ENCODE data around the gene FAT3.

Gene FAT3

GRCh38 chr11:92227959-92228935, 3.6 kb downstream of the FAT3 start:
- no peak for FAIRE-seq

- no peak for FAIRE-seq
Measured at GRCh38 chr11:92236856-92237255, 12.2 kb downstream of the FAT3 start.

- FAIRE-seq = no peak
Measured at GRCh38 chr11:92240916-92241315, 16.3 kb downstream of the FAT3 start.

- no peak for FAIRE-seq
Measured at GRCh38 chr11:92245700-92246271, 21.2 kb downstream of the FAT3 start.

GRCh38 chr11:92246630-92247029, 22.0 kb downstream of the FAT3 start:
- no peak for FAIRE-seq

- no peak for FAIRE-seq
Measured at GRCh38 chr11:92249156-92249753, 24.6 kb downstream of the FAT3 start.

- FAIRE-seq = no peak
Measured at GRCh38 chr11:92251980-92252379, 27.4 kb downstream of the FAT3 start.

GRCh38 chr11:92253421-92253820, 28.8 kb downstream of the FAT3 start:
- no peak for FAIRE-seq

GRCh38 chr11:92253945-92254344, 29.3 kb downstream of the FAT3 start:
- FAIRE-seq = no peak

- no peak for FAIRE-seq
Measured at GRCh38 chr11:92257536-92257935, 32.9 kb downstream of the FAT3 start.

GRCh38 chr11:92259861-92260260, 35.2 kb downstream of the FAT3 start:
- no peak for FAIRE-seq

- no peak for FAIRE-seq
Measured at GRCh38 chr11:92264350-92264749, 39.7 kb downstream of the FAT3 start.

GRCh38 chr11:92266806-92267205, 42.2 kb downstream of the FAT3 start:
- no peak for FAIRE-seq

GRCh38 chr11:92267278-92267677, 42.7 kb downstream of the FAT3 start:
- no peak for FAIRE-seq

GRCh38 chr11:92267968-92268367, 43.4 kb downstream of the FAT3 start:
- no peak for FAIRE-seq

GRCh38 chr11:92268546-92268945, 43.9 kb downstream of the FAT3 start:
- FAIRE-seq = no peak

GRCh38 chr11:92269021-92269420, 44.4 kb downstream of the FAT3 start:
- no peak for FAIRE-seq

- no peak for FAIRE-seq
Measured at GRCh38 chr11:92269841-92270240, 45.2 kb downstream of the FAT3 start.

GRCh38 chr11:92272651-92273050, 48.0 kb downstream of the FAT3 start:
- FAIRE-seq = no peak
